Thyroid gland (tissue), 4 donors: Measurements from ENCODE around the gene ENOX1.

Experiments used
- CTCF ChIP-seq, 6 experiments: fragments of 200-600 bp in 3 of 6; fragments of 450-650 bp in 3 of 6; sonication (generic) in 3 of 6; IDR thresholded peaks; one replicate each; pipeline ENCODE4 v1.5.1; 2016 to 2019; ENCODE audit warnings: antibody characterized with exemption in 6 of 6, mild to moderate bottlenecking in 2 of 6, inconsistent platforms in 1 of 6, moderate library complexity in 1 of 6
- POLR2A ChIP-seq, 2 donors: fragments of 450-650 bp; IDR thresholded peaks; one replicate each; pipeline ENCODE4 v1.6.1; 2017; ENCODE audit warnings: antibody characterized with exemption in 2 of 2, mild to moderate bottlenecking in 2 of 2, moderate library complexity in 1 of 2

GRCh38 chr13:43258771-43259170, 528.0 kb downstream of the ENOX1 start:
- TF ChIP-seq CTCF (IDR thresholded peaks at IDR 0.05) (no peak), POLR2A (IDR thresholded peaks at IDR 0.05) (no peak)
